GM12891 (cell line): Measurements from ENCODE around the gene VAV2.

Experiments used
- POLR2A ChIP-seq: IDR thresholded peaks from 2 replicates; pipeline ENCODE4 v1.6.1; 2011; ENCODE audit warnings: low read depth, low read length, control low read depth
- POU2F2 ChIP-seq: IDR thresholded peaks from 2 replicates; pipeline ENCODE4 v1.6.1; 2011; ENCODE audit warnings: low read depth, mild to moderate bottlenecking, control low read depth, low read length, moderate library complexity

- TF ChIP-seq POLR2A (no peak), POU2F2 (no peak)
Measured at GRCh38 chr9:133938753-133939152, 53.4 kb downstream of the VAV2 start.
